ENCODE results near the gene TBL1X. TPM values are rescaled to one million over a fixed set of nuclear protein-coding genes. Genes with fewer than 3 reads are reported as not detected.

Gene TBL1X
- total and polyA plus RNA-seq, 2 donors (not counting 3 experiments of a cell fraction or from before 2014, with no cell fraction given) = 8.7 to 25.3 TPM

- Histone ChIP-seq H3K4me1 (ENCODE audit: control insufficient read depth, extremely low read depth, insufficient read depth, low read length) (peaks cover 3% of the 10 kb centered on the region), H3K9ac (replicated peaks; ENCODE audit: extremely low read depth, insufficient read depth, low read length) (no peak overlapping the region), H3K4me2 (ENCODE audit: insufficient read depth, low read length) (no peak overlapping the region), H3K4me3 (replicated peaks in 1 of 3; ENCODE audit: insufficient read depth in 1 of 3, low read depth in 1 of 3, low read length in 3 of 3) (no peak overlapping the region), H3K9me3 (replicated peaks; ENCODE audit: control insufficient read depth, insufficient read depth, low read length) (no peaks in the 10 kb centered on the region), H3K79me2 (ENCODE audit: control insufficient read depth, insufficient read depth, low read length) (no peaks in the 10 kb centered on the region), H4K20me1 (replicated peaks; ENCODE audit: control insufficient read depth, extremely low read depth, insufficient read depth, low read length) (no peaks in the 10 kb centered on the region), H3K27me3 (ENCODE audit: control insufficient read depth in 2 of 2, insufficient read depth in 2 of 2, low read length in 2 of 2) (no peaks in the 10 kb centered on the region), H3K36me3 (ENCODE audit: control insufficient read depth in 2 of 2, extremely low read depth in 1 of 2, insufficient read depth in 2 of 2, low read length in 2 of 2) (no peaks in the 10 kb centered on the region), H2AFZ (ENCODE audit: low read depth, low read length) (no peak overlapping the region), H3K9me1 (replicated peaks; ENCODE audit: control insufficient read depth, extremely low read depth, insufficient read depth, low read length) (no peaks in the 10 kb centered on the region), H3K27ac (ENCODE audit: insufficient read depth, low read depth, low read length) (no peak overlapping the region)
- dilution Hi-C loops (cut with MboI; ENCODE audit: extremely low pct_ligation_motif_present, low sequenced_read_pairs) (no loop called here), intact Hi-C loops (cut with micrococcal nuclease) (no loop called here)
- no TSS peak for BruUV-seq (replicated peaks)
- CTCF ChIA-PET = no interaction called here
- TF ChIP-seq EZH2 (IDR thresholded peaks at IDR 0.05; ENCODE audit: borderline replicate concordance, low read depth, low read length, severe bottlenecking) = no peak
- TF ChIP-seq MAX (IDR thresholded peaks at IDR 0.05; ENCODE audit: insufficient read depth, insufficient read length) = no peak
- no peak for TF ChIP-seq FOS (IDR thresholded peaks at IDR 0.05; ENCODE audit: borderline replicate concordance, insufficient read depth, low read length)
- TF ChIP-seq MYC (IDR thresholded peaks at IDR 0.05; ENCODE audit: low read depth, low read length) = no peak
- no peak for TF ChIP-seq POLR2AphosphoS5 (IDR thresholded peaks at IDR 0.05; ENCODE audit: insufficient read depth, low read depth, low read length)
- no peak for TF ChIP-seq POLR2A (IDR thresholded peaks at IDR 0.05; ENCODE audit: low read depth, low read length)
- no peak for TF ChIP-seq JUN (IDR thresholded peaks at IDR 0.05; ENCODE audit: borderline replicate concordance, insufficient read depth, insufficient read length, low read depth)
- no peak for TF ChIP-seq GATA2 (IDR thresholded peaks at IDR 0.05; ENCODE audit: insufficient read depth, insufficient read length, low read depth, low read length)
- TF ChIP-seq CTCF (IDR thresholded peaks at IDR 0.05; ENCODE audit: extremely low read depth in 1 of 2, insufficient read depth in 1 of 2, low read depth in 1 of 2, low read length in 2 of 2) = no peak
- FAIRE-seq (peak; percentile 72), DNase-seq (ENCODE audit: low read depth, low spot score) (peak; percentile 10)
- POLR2A ChIA-PET = no interaction called here
Observed at GRCh38 chrX:9646471-9647224, 181.8 kb downstream of the TBL1X start.

Measured in endothelial cell of umbilical vein (primary cell).